Activated B cell treated with CpG ODN at 0.5 μM for 24 hours (primary cell): ENCODE results near the gene CTDSPL2. TPM values are rescaled to one million over a fixed set of nuclear protein-coding genes. Genes with fewer than 3 reads are reported as not detected.

ENCODE experiments used
- ATAC-seq: fragments of 200-7000 bp; cut with Tn5 transposase; one replicate; pipeline ENCODE4 v1.10.0; 2021; ENCODE audit warnings: low read depth, mild to moderate bottlenecking, moderate library complexity
- CTCF ChIA-PET: fragments of 350-600 bp; sonication (Branson Sonifier 250); formaldehyde crosslinking; loops from one replicate; lab custom pipeline; 2021; ENCODE audit warnings: antibody characterized with exemption; lab: Charles Lee
- POLR2A ChIA-PET: fragments of 350-600 bp; sonication (Branson Sonifier 250); formaldehyde crosslinking; loops from one replicate; lab custom pipeline; 2021; ENCODE audit warnings: antibody characterized with exemption; lab: Charles Lee
- DNase-seq: peaks from one replicate; pipeline ENCODE4 v3.0.0; 2022
- H3K27ac Mint-ChIP-seq: one replicate; pipeline ENCODE4 v1.8.0; 2020; ENCODE audit warnings: mixed read lengths
- H3K27me3 Mint-ChIP-seq: one replicate; pipeline ENCODE4 v1.8.0; 2021; ENCODE audit warnings: mixed read lengths
- H3K36me3 Mint-ChIP-seq: one replicate; pipeline ENCODE4 v1.8.0; 2021; ENCODE audit warnings: low read depth, mixed read lengths
- H3K4me1 Mint-ChIP-seq: one replicate; pipeline ENCODE4 v1.8.0; 2021; ENCODE audit warnings: mixed read lengths
- H3K4me3 Mint-ChIP-seq: one replicate; pipeline ENCODE4 v1.8.0; 2020; ENCODE audit warnings: mild to moderate bottlenecking, mixed read lengths
- H3K9me3 Mint-ChIP-seq: one replicate; pipeline ENCODE4 v1.8.0; 2020; ENCODE audit warnings: mixed read lengths
- CTCF ChIP-seq: fragments of 200-600 bp; IDR thresholded peaks from one replicate; pipeline ENCODE4 v1.8.0; 2022; ENCODE audit warnings: antibody characterized with exemption, mild to moderate bottlenecking
- intact Hi-C: fragments of 100-400 bp; cut with micrococcal nuclease; formaldehyde crosslinking; loops from one replicate; pipeline ENCODE4 v1.15.1; 2024
- total RNA-seq: library from RNA; stranded (reverse); gene quantifications from 2 replicates; pipeline ENCODE4 v1.2.3, GENCODE V29; 2022

The CTDSPL2 gene
- total RNA-seq, 1 donor from 2014 or later = 46.8 TPM

- DNase-seq (no peak), ATAC-seq (no peak)
- POLR2A ChIA-PET = no interaction called here
- no peak for TF ChIP-seq CTCF
- H3K27ac Mint-ChIP-seq = no peak overlapping the region
- H3K4me1 Mint-ChIP-seq = peaks cover 14% of the 10 kb centered on the region
- no peak overlapping the region for H3K4me3 Mint-ChIP-seq
- CTCF ChIA-PET = no interaction called here
- H3K36me3 Mint-ChIP-seq = peaks cover 32% of the 10 kb centered on the region
- H3K9me3 Mint-ChIP-seq = no peaks in the 10 kb centered on the region
- H3K27me3 Mint-ChIP-seq = no peaks in the 10 kb centered on the region
- intact Hi-C loops = no loop called here
These were observed 31.0 kb downstream of the CTDSPL2 start for GRCh38 chr15:44458429-44458828.

GRCh38 chr15:44468709-44469385 is 41.4 kb downstream of the CTDSPL2 start:
- intact Hi-C loops = no loop called here
- POLR2A ChIA-PET = no interaction called here
- no peak for ATAC-seq
- H3K4me3 Mint-ChIP-seq = no peak overlapping the region
- no peaks in the 10 kb centered on the region for H3K27me3 Mint-ChIP-seq
- peaks cover 40% of the 10 kb centered on the region for H3K36me3 Mint-ChIP-seq
- H3K27ac Mint-ChIP-seq = no peak overlapping the region
- H3K9me3 Mint-ChIP-seq = peaks cover 2% of the 10 kb centered on the region
- peaks cover 12% of the 10 kb centered on the region for H3K4me1 Mint-ChIP-seq
- no peak for TF ChIP-seq CTCF
- no peak for DNase-seq
- CTCF ChIA-PET = no interaction called here

GRCh38 chr15:44471885-44472455 is 44.5 kb downstream of the CTDSPL2 start:
- Mint-ChIP-seq H3K4me3 (no peak overlapping the region), H3K36me3 (peaks cover 38% of the 10 kb centered on the region), H3K27ac (no peak overlapping the region), H3K9me3 (peaks cover 2% of the 10 kb centered on the region), H3K27me3 (no peaks in the 10 kb centered on the region), H3K4me1 (peaks cover 12% of the 10 kb centered on the region)
- DNase-seq = no peak
- POLR2A ChIA-PET = no interaction called here
- no peak for ATAC-seq
- CTCF ChIA-PET = interaction anchor here (0.6 kb wide), 1 partner anchor 556 kb away, joined by 3 read pairs; no protein-coding TSS in a partner anchor
- TF ChIP-seq CTCF = no peak
- intact Hi-C loops = no loop called here

GRCh38 chr15:44479343-44479742 is 51.9 kb downstream of the CTDSPL2 start:
- CTCF ChIA-PET = no interaction called here
- DNase-seq = no peak
- H3K9me3 Mint-ChIP-seq = no peaks in the 10 kb centered on the region
- no peak overlapping the region for H3K4me3 Mint-ChIP-seq
- ATAC-seq = no peak
- POLR2A ChIA-PET = no interaction called here
- TF ChIP-seq CTCF = no peak
- no peaks in the 10 kb centered on the region for H3K27me3 Mint-ChIP-seq
- H3K36me3 Mint-ChIP-seq = peaks cover 14% of the 10 kb centered on the region
- H3K4me1 Mint-ChIP-seq = peaks cover 2% of the 10 kb centered on the region
- intact Hi-C loops = no loop called here
- no peak overlapping the region for H3K27ac Mint-ChIP-seq

GRCh38 chr15:44482090-44482489 is 54.7 kb downstream of the CTDSPL2 start:
- DNase-seq (no peak), ATAC-seq (no peak)
- Mint-ChIP-seq H3K27me3 (no peaks in the 10 kb centered on the region), H3K4me1 (peaks cover 2% of the 10 kb centered on the region), H3K9me3 (no peaks in the 10 kb centered on the region), H3K36me3 (peaks cover 28% of the 10 kb centered on the region), H3K27ac (no peak overlapping the region), H3K4me3 (no peak overlapping the region)
- intact Hi-C loops = no loop called here
- ChIA-PET POLR2A (no interaction called here), CTCF (interaction anchor here (1.7 kb wide), 1 partner anchor 19 kb away, joined by 5 read pairs; no protein-coding TSS in a partner anchor)
- TF ChIP-seq CTCF = no peak
